ENCODE measurements around the gene KRTAP19-1.
"Not testable (repeated sequence)": the region's sequence is repeated elsewhere in the genome, so short reads cannot be mapped to it uniquely, and the experiment has no call there.

KRTAP19-1 gene

DNA sequence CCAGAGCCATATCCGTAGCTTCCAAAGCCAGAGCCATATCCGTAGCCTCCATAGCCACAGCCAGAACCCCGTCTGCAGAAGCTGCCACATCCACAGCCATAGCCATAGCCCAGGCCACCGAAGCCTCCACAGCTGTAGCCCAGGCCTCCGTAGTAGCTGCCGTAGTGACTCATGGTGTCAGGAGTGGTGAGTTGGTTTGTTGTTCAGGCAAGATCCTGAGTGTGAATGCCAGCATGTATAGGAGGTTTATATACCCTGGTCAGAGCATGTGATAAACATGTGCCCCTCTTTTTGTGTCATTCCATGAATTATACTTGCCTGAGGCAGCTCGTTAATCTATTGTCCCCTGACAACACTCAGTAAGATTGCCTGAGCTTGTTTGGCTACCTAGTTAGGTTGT, at the start of gene KRTAP19-1:
KRTAP19-1 (minus strand) TSS at position 223 of the 400 bp plus-strand sequence; CDS start at position 173, 50 bp downstream.
- DNase-seq (ENCODE audit: low spot score): no peak

DNA sequence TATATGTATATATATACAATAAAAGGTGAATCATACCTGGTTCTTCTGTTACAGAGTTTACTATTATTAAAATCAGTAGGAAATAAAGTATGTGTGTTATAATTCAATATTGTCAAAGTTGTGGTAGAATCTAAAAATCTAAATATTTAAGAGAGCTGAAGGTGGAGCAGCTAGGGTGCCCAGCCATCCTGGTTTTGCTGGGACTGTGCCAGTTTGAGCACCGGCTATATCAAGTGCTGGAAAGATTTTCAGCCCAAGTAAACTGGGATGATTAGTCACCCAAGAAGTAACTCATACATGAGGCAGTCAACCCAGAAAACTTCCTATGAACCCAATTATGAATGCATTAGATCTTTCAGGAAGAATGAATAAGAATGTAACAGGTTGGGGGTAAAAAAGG, 38.7 kb upstream of the KRTAP19-1 start:
- no peak for DNase-seq (ENCODE audit: low spot score)

DNA sequence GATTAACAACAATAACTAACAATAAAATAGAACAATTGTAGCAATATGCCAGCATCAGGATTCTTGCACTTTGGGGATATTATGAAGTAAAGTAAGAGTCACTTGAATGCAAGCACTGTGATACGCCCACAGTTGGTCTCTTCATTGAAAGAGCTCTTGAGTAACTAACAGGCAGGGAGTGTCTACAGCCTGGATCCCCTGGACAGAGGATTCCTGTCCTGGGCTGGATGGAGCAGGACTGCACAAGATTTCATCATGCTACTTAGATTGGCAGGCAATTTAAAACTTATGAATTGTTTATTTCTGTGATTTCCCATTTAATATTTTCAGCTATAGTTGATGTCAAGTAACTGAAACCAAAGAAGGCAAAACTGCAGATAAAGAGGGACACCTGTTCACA, 35.5 kb upstream of the KRTAP19-1 start:
- no peak for DNase-seq (ENCODE audit: low spot score)

DNA sequence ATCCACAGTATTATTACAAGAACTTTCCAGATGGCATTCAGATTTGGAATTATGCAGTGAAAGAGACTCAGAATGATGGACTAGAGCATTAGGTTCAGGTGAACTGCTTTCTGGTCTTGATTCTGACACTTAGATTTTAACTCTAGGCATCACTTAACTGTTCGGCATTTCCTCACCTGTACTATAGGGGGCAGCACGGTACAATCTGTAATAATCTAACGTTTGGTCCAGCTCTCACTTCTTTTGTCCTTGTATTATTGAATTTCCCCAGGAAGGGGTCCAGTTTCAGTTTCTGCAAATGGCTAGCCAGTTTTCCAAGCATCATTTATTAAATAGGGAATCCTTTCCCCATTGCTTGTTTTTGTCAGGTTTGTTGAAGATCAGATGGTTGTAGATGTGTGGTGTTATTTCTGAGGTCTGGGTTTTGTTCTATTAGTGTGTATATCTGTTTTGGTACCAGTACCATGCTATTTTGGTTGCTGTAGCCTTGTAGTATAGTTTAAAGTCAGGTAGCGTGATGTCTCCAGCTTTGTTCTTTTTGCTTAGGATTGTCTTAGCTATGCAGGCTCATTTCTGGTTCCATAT, 25.5 kb upstream of the KRTAP19-1 start:
- DNase-seq (ENCODE audit: low spot score): not testable (repeated sequence)

DNA sequence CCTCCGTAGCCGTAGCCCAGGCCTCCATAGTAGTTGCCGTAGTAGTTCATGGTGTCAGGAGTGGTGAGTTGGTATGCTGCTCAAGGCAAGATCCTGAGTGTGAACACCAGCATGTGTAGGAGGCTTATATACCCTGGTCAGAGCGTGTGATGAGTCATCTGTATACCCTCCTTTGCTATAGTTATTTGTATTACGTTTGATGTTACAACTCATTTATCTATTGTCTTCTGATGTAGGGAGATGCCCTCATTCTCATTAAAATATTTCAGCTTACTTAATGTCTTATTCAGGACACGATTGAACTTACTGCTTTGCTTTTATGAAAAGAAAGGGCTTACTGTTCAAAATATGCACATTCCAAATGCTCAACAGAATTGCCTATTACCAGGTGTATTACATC, 21.9 kb upstream of the KRTAP19-1 start, which contains the start of gene KRTAP19-5:
KRTAP19-5 (minus strand) TSS at position 101 of the 400 bp plus-strand sequence; CDS start at position 50, 51 bp downstream.
- DNase-seq (ENCODE audit: low spot score): no peak

DNA sequence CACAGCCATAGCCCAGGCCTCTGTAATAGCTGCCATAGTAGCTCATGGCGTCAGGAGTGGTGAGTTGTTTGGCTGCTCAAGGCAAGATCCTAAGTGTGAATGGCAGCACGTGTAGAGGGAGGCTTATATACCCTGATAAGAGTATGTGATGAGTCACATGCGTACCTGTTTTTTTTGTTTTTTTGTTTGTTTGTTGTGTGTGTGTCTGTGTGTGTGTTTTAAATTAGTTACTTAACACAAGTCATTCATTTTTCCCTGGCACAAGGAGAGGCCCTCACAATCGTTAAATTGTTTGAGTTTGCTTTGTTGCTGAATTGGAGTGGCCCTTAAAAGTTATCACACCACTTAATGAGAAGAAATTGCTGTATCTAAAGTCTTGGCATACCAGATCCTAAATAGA, 16.9 kb upstream of the KRTAP19-1 start, which contains the start of gene KRTAP19-4:
KRTAP19-4 (minus strand) TSS at position 101 of the 400 bp plus-strand sequence; CDS start at position 46, 55 bp downstream.
- DNase-seq (ENCODE audit: low spot score): no peak

DNA sequence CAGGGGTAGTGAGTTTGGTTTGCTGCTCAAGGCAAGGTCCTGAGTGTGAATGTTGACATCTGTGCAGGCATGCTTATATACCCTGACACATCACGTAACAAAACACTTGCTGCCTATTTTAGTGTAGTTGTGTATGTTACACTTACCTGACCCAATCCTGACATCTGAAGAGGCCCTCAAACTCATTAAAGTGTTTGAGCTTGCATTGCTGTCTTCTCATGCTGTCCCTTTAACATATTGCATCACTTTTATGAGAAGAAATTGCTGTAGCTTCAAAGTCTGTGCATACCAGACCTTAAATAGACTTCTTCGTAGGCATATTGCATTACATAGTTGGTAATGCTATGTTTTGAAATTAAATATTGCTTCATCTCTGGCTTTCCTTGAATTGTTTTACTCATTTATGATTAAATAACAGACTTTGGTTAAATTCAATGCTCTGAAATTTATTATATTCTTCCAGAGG, 11.8 kb upstream of the KRTAP19-1 start, which contains the start of gene KRTAP19-3:
KRTAP19-3 (minus strand) TSS at position 51 of the 466 bp plus-strand sequence. CDS start 56 bp downstream, outside the sequence.
- DNase-seq (ENCODE audit: low spot score): no peak

DNA sequence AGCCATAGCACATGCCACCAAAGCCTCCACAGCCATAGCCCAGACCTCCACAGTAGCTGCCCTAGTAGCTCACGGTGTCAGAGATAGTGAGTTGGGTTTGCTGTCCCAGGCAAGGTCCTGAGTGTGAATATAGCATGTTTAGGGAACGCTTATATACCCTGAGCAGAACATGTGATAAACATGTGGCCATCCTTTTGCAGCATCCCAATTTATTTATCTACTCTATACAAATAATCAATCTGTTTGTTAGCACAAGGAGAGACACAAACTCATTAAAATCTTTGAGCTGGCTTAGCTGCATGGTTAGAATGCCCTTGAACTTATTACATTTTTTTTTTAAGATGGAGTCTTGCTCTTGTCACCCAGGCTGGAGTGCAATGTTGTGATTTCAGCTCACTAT, 7.2 kb upstream of the KRTAP19-1 start, which contains the start of gene KRTAP19-2:
KRTAP19-2 (minus strand) TSS at position 101 of the 400 bp plus-strand sequence; CDS start at position 13, 88 bp downstream.
- no peak for DNase-seq (ENCODE audit: low spot score)

DNA sequence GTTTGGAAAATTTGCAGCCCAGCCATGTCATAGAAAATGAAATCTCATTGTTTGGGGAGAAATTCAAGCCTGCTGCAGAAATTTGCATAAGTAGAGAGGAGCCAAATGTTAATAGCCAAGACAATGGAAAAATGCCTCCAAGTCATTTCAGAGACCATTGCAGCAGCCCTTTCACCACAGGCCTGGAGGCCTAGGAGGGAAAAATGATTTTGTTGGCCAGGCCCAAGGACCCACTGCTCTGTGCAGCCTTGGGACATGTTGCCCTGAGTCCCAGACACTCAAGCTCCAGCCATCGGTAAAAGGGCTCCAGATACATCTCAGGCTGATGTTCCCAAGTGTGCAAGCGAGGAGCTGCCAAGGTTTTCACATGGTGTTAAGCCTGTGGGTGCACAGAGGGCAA, 6.0 kb upstream of the KRTAP19-1 start:
- DNase-seq (ENCODE audit: low spot score): no peak

DNA sequence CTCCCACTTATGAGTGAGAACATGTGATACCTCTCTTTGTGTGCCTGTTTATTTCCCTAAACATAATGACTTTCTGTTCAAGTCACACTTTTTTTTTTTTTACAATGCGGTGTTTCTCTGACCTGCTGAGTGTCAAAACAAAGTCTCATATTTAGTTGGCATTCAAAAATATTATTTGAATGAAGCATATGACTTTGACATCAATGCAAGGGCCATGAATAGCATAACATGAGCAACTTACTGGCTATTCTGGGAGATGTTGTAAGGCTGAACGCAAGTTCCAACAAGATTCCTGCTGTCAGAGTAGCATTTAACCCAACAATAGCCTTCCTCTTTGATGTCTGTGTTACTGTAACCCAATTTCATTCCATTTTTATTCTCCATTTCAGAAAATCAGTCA, 2.0 kb upstream of the KRTAP19-1 start:
- no peak for DNase-seq (ENCODE audit: low spot score)

DNA sequence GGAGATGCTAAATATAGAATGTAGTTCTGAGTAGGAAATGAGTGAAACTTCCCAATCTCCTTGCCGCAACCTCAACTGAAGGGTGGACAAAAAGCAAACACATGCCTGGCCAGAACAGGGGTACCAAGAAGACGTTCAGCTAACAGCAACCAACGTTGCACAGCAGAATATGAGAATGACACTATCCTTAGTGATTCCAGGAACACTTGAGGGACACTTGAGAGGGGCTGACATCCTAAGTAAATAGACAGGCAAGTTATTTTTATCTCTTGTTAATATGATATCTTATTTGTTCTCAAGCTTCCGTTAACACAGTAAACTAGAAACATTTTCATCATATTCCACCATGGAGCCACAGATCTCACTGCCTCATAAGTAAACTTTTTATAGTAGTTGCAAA, 908 bp downstream of the KRTAP19-1 start:
- no peak for DNase-seq (ENCODE audit: low spot score)

DNA sequence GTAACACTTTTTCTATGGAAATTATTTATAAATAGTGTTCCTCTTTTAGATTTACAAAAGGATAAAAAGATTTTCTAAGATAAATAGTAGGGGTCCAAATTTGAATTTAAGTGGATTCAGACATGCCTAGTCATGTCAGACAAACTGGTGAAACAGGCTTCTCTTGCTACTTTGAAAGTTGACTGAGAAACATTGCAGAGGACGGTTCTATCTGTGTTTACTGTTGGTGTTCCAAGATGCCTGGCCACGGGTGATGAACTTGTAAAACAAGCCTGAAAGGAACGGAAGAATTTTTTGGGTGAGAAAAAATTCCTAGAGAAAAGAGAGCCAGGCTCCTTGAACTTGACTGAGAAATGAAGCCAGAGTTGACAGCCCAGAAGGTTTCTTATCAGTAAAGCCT, 2.2 kb downstream of the KRTAP19-1 start:
- no peak for DNase-seq (ENCODE audit: low spot score)

DNA sequence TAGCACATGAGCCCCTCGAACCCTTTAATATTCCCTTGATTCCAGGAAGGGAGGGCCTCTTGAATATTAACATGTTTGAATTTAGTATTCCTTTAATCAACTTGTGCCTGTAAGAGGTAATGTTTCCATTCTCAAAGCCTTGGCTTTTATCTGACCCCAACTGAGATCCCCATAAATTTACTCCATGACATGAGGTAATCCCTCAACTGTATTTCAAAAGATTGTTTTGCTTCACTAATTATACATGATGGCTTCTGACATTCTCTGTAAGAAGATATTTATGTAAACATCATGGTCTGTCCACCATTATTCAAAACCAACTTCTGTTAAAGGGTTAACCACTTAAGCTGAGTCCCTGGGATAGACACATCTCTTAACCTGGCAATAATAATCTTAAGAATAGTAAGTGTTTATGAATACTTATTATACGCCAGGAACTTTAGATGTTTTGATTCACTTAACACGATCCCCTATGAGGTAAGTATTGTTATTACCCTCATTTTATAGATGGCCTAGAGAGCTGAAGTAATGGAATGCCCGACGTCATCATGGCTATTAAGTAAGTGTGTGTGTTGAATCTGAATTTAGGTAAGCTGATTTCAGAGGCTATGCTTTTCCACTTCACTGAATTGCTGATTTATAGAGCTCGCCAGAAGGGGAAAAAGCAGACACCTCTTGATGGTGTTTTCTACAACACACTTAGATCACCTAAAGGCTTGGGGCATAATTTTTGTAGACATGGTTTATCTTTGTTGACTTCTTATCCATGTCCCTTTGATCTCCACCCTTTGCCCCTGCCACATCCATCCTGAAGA, 11.1 kb downstream of the KRTAP19-1 start:
- DNase-seq (ENCODE audit: low spot score): no peak

DNA sequence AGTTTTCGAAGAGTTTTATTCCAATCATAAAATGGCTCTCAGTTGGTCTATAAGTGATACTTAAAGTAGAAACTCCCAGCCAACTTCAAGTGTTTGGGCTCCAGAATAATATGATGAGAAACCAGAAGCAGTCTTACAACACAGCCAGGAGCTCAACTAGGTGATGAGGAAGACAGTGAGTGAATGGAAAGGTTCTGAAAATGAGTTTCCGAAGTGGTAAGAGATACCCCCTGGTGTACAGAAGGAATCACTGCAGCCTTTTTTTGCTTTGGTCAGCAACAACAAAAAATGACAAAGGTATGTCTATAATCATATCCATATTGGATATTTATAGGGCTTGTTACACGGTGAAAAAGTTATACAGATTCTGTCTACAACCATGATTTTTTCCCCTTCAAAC, 16.5 kb downstream of the KRTAP19-1 start:
- DNase-seq (ENCODE audit: low spot score): no peak

DNA sequence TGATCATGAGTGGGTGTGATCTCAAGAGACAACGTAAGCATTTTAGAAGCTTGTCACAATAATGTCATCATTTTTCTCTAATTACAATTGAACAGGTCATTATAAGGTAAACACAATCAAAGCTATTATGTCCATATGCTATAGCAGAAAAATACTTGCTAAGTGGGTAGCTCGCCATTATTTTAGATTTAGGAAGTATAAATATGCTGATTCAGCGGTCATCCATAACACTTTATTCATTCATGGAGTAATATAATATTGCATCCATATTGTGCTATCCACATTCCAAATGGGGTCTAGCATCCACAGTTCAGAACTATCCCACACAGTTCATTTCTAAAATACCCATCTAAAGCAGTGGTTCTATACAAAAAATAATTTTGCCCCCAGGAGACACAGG, 31.7 kb downstream of the KRTAP19-1 start:
- DNase-seq (ENCODE audit: low spot score): no peak

DNA sequence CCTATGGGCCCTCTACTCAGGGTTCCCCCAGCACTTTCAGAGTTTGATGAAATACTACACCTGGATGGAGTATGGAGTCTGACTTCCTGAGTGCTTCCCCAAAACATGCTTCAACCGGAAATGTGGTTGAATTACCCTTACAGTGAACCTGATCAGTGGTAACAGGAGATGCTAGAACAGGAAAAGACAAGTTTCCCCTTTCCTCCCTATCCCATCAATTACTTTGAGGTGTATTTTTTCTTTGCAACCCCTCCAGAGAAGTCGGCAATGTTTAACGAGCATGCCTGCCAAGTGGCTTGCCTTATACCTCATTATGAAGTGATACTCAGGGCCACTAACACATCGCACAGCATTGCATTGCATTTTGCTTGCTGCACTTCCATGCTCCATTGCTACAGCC, 33.1 kb downstream of the KRTAP19-1 start:
- DNase-seq (ENCODE audit: low spot score): no peak

DNA sequence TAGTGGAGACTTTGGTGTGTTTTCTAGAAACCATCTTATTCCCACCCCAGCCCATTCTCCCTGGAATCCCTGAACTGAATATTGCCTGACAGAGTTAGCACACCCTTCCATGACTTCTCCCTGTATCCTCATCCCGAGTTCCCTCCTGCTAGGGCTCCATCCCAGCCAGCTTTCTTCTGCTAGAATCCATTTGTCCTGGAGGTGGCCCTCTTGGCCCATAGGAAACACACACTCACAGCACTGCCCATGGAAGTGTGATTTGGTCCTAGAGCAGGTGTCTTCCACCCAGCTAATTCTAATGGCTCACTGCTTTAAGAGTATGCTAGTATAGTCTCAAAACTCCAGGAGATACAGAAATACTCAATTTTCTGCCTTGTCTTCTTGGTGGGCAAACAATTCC, 36.0 kb downstream of the KRTAP19-1 start:
- no peak for DNase-seq (ENCODE audit: low spot score)

DNA sequence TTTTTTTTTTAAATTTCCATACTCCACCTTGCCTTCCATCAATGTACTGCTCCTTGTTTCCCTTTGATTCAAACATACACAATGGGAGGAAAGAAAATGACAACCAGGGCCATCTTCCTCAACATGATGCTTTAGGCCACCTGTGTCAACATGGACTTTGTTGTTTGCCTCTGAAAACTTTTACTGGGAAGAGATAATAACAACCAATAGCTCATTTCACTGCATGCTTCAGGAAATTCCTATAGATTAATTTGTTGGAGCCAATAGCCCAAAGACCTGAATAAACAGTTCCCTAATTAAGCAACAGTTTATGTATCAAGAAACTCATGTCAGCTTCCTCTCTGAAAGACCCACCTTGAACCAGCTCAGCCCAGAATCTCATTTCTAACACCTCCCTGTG, 36.9 kb downstream of the KRTAP19-1 start:
- no peak for DNase-seq (ENCODE audit: low spot score)

DNA sequence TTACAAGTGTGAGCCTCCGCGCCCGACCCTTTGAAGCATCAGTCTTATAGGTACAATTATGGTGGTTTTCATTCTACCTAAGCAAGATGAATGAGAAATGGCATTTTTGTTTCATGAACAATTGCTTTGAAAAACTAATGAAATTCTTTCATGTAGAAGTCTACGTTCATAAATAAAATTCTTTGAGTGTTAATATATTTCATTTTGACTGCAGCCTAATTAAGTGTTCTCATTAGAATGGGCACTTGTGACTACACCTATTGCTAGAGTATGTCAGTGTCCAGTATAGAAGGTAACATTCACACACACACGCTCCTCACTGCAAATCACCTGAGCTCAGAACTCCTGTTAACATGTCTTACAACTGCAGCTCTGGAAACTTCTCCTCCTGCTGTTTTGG, 40.2 kb downstream of the KRTAP19-1 start, which contains the start of gene KRTAP15-1:
KRTAP15-1 (plus strand) TSS at position 301 of the 400 bp plus-strand sequence; CDS start at position 354, 53 bp downstream.
- DNase-seq (ENCODE audit: low spot score): no peak

DNA sequence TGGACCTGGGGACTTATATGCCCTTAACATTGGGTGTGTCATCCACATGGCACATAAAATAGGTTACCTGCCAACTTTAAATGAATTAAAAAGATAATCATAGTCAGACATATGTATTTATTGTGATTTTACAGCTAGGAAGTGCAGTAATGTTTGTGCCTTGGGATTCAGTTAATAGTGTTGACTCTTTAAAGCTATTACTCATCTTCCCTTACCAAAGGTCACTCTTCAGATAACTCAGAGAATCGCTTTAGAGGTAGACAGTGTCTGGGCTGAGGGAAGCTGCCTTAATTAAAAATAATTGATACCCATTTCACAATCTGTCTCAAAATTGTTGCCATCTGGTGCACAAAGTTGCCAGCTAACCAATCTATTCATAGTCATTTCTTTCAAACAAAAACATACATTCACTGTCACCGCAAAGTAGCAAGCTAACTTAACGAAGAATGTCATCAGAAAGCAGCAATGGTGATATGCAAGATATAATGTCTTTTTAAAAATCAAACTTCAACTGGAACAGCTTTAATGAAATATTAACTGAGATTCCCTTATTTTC, 43.1 kb downstream of the KRTAP19-1 start:
- no peak for DNase-seq (ENCODE audit: low spot score)

DNA sequence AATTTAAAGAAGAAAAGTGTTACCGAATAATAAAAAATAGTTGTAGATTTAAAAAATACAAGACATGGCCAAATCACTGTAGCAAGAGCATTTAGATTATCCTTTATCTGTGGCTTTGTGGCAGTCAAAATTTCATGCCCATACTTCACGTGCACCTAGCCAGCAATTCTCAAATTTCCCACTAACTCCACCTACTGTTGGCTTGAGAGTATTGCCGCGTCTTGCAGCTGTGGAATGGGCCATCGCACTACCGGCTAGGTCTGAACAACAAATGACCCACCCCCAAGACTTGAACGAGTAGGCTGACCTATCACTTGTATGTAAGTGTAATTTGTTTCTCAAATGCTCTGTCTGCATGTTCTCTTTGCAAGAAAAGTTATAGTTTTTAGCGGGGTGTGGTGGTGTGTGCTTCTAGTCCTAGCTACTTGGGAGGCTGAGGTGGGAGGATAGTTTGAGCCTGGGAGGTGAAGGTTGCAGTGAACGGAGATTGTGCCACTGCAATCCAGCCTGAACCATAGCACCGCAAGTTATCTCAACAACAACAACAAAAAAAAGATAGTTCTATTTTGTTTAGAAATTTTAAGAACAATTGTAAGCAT, 46.0 kb downstream of the KRTAP19-1 start:
- no peak for DNase-seq (ENCODE audit: low spot score)

DNA sequence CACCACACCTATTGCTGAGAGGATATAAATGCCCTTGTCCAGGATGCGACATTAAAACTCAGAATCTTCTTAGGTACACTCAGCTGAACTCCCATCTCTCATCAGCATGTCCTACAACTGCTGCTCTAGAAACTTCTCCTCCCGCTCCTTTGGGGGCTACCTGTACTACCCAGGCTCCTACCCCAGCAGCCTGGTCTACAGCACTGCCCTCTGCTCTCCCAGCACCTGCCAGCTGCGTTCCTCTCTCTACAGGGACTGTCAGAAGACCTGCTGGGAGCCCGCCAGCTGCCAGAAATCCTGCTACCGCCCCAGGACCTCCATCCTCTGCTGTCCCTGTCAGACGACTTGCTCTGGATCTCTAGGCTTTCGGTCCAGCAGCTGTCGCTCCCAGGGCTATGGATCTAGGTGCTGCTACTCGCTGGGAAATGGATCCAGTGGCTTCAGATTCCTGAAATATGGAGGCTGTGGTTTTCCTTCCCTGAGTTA, 50.0 kb downstream of the KRTAP19-1 start, which contains the start of gene KRTAP13-4:
KRTAP13-4 (plus strand) TSS at position 51 of the 486 bp plus-strand sequence; CDS start at position 107, 56 bp downstream.
- no peak for DNase-seq (ENCODE audit: low spot score)

Data from hematopoietic multipotent progenitor cell treated with erythropoietin and hydrocortisone succinate and interleukin-3 and kit ligand, for 17 days (in vitro differentiated cells).